Upper lobe of left lung (tissue), 6 donors: ENCODE results near the gene RRP1. TPM values are rescaled to one million over a fixed set of nuclear protein-coding genes. Genes with fewer than 3 reads are reported as not detected.

ENCODE experiments used
- ATAC-seq, 2 donors: fragments of 200-7000 bp; cut with Tn5 transposase; one replicate each; pipeline ENCODE4 v1.9.1; 2022; ENCODE audit warnings: mild to moderate bottlenecking in 2 of 2, moderate library complexity in 2 of 2; ENCODE audit not compliant: low FRiP score in 2 of 2
- DNase-seq, 2 donors: peaks; one replicate each; pipeline ENCODE4 v3.0.0-alpha.2; 2019 to 2020
- H3K27ac ChIP-seq, 4 donors: fragments of 200-600 bp; sonication (generic); one replicate each; pipeline ENCODE4 v1.5.1; 2016 to 2019
- H3K27me3 ChIP-seq, 4 donors: fragments of 200-600 bp; sonication (generic); one replicate each; pipeline ENCODE4 v1.5.1; 2017 to 2019
- H3K36me3 ChIP-seq, 4 donors: fragments of 200-600 bp; sonication (generic); one replicate each; pipeline ENCODE4 v1.5.1; 2016 to 2019
- H3K4me1 ChIP-seq, 4 donors: fragments of 200-600 bp; sonication (generic); one replicate each; pipeline ENCODE4 v1.5.1; 2018 to 2019
- H3K4me3 ChIP-seq, 4 donors: fragments of 200-600 bp; sonication (generic); one replicate each; pipeline ENCODE4 v1.5.1; 2017 to 2019; ENCODE audit warnings: mild to moderate bottlenecking in 2 of 4, moderate library complexity in 1 of 4
- H3K9me3 ChIP-seq, 4 donors: fragments of 200-600 bp; sonication (generic); one replicate each; pipeline ENCODE4 v1.5.1; 2018 to 2019
- EP300 ChIP-seq, 4 donors: sonication (generic); formaldehyde crosslinking; IDR thresholded peaks; one replicate each; pipeline ENCODE4 v1.5.1; 2017; ENCODE audit warnings: antibody characterized with exemption in 4 of 4, control low read depth in 2 of 4
- POLR2AphosphoS5 ChIP-seq, 2 donors: sonication (generic); formaldehyde crosslinking; IDR thresholded peaks; one replicate each; pipeline ENCODE4 v1.5.1; 2017; ENCODE audit warnings: antibody characterized with exemption in 2 of 2
- WGBS, 2 donors: methylation state at CpG; one replicate each; pipeline ENCODE4 v1.1.5; 2017 to 2018; 5-methylcytosine and 5-hydroxymethylcytosine counted together
- small RNA-seq, 4 donors: library from RNA; depleted of rRNA; stranded (forward); fragments of <200 nt; gene quantifications; one replicate each; pipeline ENCODE3, GENCODE V24; 2016
- total RNA-seq, 6 donors: library from RNA; depleted of rRNA in 4 of 6; stranded (reverse); fragments of >200 nt in 4 of 6; gene quantifications; one replicate each; pipeline versions ENCODE4 v1.1.0 to v1.2.1, GENCODE V29; 2016 to 2021
- TF ChIP-seq, protein P1 (sequence below), 6 experiments: fragments of 450-650 bp in 4 of 6; fragments of 200-600 bp in 2 of 6; sonication (generic) in 2 of 6; IDR thresholded peaks; one replicate each; pipeline ENCODE4 v1.5.1; 2016 to 2019; ENCODE audit warnings: antibody characterized with exemption in 6 of 6
- donor health status: DM: no; HTN: no; CAD: no; lungs with moderate emphysema.
- donor health status: DM: no; HTN: yes; CAD: no; lungs with severe emphysema.

Gene RRP1
- total RNA-seq, 6 donors from 2014 or later: 12.0 to 25.1 (median 20.9) TPM

DNA sequence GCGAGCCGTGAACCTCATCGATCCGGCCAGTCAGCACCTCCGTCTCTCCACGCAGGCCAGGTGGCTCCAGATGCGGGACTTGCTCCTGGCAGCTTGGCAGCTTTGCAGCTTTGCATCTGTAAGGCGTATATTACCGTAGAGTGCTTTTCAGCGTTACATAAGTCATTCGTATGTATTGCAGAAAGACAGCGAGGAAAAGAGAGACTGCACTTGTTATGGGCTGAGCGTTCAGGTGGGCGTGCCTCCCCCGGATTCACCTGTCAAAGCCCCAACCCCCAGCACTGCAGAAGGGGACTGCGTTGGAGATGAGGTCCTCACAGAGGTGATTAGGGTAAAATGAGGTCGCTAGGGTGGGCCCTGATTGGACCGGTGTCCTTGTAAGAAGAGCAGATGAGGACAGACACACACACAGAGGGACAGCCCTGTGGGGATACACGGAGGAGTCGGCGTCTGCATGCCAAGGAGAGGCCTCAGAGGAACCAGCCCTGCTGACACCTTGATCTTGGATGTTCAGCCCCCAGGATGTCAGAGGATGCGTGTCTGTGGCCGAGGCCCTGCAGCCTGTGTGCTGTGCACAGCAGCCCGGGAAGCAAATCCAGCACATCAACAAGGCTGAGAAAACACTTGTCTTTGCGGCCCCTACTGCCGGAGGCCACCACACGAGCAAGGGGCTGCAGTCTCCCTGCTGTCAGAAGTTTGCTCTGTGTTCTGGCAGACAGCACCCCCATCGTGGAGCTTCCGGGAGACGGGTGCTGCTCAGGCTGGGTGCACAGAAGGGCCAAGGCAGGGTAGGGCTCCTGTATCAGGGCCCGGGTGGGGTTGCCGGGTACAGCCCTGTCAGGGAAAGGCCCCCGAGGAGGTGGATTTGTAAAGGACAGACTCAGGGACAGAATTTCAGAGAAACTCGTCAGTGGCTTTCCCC lies 64.7 kb downstream of the RRP1 start:
- peak in 1 of 2 donors; percentile 70 for DNase-seq
- 91 to 92% methylated on average over 26 to 31 of the region's 34 CpGs for WGBS, 2 donors
- peaks cover 7 to 27% (median 13%) of the 10 kb centered on the region in 4 donors for H3K4me1 ChIP-seq
- no peak overlapping the region for H3K4me3 ChIP-seq
- ATAC-seq: no peak
- no peaks in the 10 kb centered on the region for H3K9me3 ChIP-seq
- TF ChIP-seq POLR2AphosphoS5 (IDR thresholded peaks at IDR 0.05) (no peak), EP300 (IDR thresholded peaks at IDR 0.05) (no peak)
- TF ChIP-seq, protein P1, sequence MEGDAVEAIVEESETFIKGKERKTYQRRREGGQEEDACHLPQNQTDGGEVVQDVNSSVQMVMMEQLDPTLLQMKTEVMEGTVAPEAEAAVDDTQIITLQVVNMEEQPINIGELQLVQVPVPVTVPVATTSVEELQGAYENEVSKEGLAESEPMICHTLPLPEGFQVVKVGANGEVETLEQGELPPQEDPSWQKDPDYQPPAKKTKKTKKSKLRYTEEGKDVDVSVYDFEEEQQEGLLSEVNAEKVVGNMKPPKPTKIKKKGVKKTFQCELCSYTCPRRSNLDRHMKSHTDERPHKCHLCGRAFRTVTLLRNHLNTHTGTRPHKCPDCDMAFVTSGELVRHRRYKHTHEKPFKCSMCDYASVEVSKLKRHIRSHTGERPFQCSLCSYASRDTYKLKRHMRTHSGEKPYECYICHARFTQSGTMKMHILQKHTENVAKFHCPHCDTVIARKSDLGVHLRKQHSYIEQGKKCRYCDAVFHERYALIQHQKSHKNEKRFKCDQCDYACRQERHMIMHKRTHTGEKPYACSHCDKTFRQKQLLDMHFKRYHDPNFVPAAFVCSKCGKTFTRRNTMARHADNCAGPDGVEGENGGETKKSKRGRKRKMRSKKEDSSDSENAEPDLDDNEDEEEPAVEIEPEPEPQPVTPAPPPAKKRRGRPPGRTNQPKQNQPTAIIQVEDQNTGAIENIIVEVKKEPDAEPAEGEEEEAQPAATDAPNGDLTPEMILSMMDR (IDR thresholded peaks at IDR 0.05): no peak
- H3K27ac ChIP-seq: no peak overlapping the region
- no peaks in the 10 kb centered on the region for H3K36me3 ChIP-seq
- H3K27me3 ChIP-seq: no peaks in the 10 kb centered on the region

Small RNA genes within 50 kb of the gene (small RNA-seq; reads per million reads assigned to genes)
- 0 reads per million in 4 donors for gene AP001052.1

Other genes starting within 250 kb of the RRP1 start
- gene HSF2BP, start 130.1 kb upstream of the RRP1 start, total RNA-seq: under 1 TPM in 4 of 6 donors, not detected in 2; 0.40 to 0.91 (median 0.45) TPM
- gene RRP1B, start 130.0 kb upstream of the RRP1 start, total RNA-seq: 10 to 100 TPM; 11.5 to 22.8 (median 19.7) TPM
- gene PDXK, start 70.4 kb upstream of the RRP1 start, total RNA-seq: 100 to 1,000 TPM; 105 to 301 (median 207) TPM
- 100 to 1,000 TPM in 2 of 6 donors, 10 to 100 TPM in 4; 19.9 to 122 (median 51.3) TPM for gene CSTB, start 13.3 kb upstream of the RRP1 start, total RNA-seq
- 100 to 1,000 TPM in 1 of 6 donors, 10 to 100 TPM in 5; 55.0 to 102 (median 70.0) TPM for gene AGPAT3, start 75.6 kb downstream of the RRP1 start, total RNA-seq
- 10 to 100 TPM; 36.3 to 46.8 (median 43.4) TPM for gene TRAPPC10, start 222.7 kb downstream of the RRP1 start, total RNA-seq